ENCODE measurements around the gene MEX3C. TPM values are rescaled to one million over a fixed set of nuclear protein-coding genes. Genes with fewer than 3 reads are reported as not detected.

The MEX3C gene
- total RNA-seq, 1 donor from 2014 or later, result 27.2 TPM

Other genes with a start within 250 kb of the MEX3C start
- gene ELAC1, start 229.6 kb downstream of the MEX3C start, total RNA-seq, result 6.2 TPM
- 87.0 TPM for gene SMAD4, start 167.5 kb downstream of the MEX3C start, total RNA-seq

All from mesenteric fat pad (tissue), 1 donor.